Breast epithelium (tissue), 3 donors: ENCODE measurements around the gene JADE2.

Experiments used
- POLR2A ChIP-seq: fragments of 450-650 bp; IDR thresholded peaks from one replicate; pipeline ENCODE4 v1.6.1; 2016; ENCODE audit warnings: antibody characterized with exemption, mild to moderate bottlenecking, moderate library complexity
- TF ChIP-seq, protein P1 (sequence below), 3 donors: fragments of 450-650 bp; IDR thresholded peaks; one replicate each; pipeline ENCODE4 v1.5.1; 2016 to 2017; ENCODE audit warnings: antibody characterized with exemption in 3 of 3, mild to moderate bottlenecking in 3 of 3, moderate library complexity in 3 of 3

DNA sequence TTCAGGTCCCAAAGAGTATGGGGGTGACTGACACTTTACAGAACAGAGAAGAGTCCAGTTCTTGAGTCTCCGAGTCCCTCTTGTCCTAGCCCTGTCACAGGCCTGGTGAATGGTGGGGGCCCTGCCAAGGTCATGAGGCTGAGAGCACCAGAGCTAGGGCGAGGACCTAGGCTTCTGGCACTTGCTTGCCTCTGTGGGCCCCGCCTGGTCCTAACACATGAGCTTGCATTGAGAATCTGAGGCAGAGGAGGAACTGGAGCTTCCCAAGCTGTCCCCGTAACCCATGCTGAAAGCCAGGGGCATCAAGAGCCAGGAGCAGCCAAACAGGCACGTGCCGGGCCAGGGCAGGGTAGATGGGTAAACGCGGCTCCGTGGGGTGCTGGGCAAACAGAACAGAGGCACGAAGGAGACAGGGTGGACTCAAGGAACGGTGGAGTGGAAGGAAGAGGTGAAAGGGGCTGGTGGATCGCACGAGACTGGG lies 41.3 kb downstream of the JADE2 start:
- TF ChIP-seq, protein P1, sequence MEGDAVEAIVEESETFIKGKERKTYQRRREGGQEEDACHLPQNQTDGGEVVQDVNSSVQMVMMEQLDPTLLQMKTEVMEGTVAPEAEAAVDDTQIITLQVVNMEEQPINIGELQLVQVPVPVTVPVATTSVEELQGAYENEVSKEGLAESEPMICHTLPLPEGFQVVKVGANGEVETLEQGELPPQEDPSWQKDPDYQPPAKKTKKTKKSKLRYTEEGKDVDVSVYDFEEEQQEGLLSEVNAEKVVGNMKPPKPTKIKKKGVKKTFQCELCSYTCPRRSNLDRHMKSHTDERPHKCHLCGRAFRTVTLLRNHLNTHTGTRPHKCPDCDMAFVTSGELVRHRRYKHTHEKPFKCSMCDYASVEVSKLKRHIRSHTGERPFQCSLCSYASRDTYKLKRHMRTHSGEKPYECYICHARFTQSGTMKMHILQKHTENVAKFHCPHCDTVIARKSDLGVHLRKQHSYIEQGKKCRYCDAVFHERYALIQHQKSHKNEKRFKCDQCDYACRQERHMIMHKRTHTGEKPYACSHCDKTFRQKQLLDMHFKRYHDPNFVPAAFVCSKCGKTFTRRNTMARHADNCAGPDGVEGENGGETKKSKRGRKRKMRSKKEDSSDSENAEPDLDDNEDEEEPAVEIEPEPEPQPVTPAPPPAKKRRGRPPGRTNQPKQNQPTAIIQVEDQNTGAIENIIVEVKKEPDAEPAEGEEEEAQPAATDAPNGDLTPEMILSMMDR (IDR thresholded peaks at IDR 0.05), result no peak
- no peak for TF ChIP-seq POLR2A
